ENCODE data around the gene GNG7.
"Not testable (repeated sequence)": the region's sequence is repeated elsewhere in the genome, so short reads cannot be mapped to it uniquely, and the experiment has no call there.

The GNG7 gene

DNA sequence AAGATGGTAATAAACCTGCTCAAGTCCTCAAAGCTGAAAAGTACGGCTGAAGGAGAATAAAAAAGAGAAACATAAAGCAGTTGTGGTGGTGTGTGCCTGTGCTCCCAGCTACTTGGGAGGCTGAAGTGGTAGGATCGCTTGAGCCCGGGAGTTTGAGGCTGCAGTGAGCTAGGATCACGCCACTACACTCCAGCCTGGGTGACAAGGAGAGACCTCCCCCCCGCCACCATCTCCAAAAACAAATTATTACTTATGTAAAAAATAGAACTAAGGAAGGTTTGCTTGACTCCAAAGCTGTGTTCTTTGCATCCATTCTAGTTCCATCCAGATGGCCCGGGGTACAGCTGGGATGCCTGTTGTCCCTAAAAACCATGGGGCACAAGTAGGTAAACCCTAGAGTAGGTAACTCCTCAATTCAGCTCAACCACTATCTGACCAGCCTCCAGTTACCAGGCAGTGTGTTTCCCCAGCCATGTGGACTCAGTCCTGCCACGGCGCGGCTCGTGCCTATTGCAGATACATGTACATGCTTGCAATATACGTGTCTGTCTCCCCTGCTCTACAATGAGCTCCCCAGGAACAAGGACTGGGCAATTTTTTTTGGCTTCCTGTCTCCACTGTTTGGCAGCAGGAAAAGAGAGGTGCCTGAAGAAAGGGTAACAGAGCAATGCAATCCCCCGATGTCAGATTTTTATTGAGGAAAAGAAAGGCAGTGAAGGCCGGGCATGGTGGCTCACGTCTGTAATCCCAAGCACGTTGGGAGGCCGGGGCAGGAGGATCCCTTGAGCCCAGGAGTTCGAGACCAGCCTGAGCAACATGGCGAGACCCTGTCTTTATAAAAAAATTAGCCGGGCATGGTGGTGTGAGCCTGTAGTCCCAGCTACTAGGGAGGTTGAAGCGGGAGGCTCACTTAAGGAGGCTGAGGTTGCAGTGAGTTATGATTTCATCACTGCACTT, 101.3 kb downstream of the GNG7 start:
- no peak for DNase-seq (ENCODE audit: low read depth)

DNA sequence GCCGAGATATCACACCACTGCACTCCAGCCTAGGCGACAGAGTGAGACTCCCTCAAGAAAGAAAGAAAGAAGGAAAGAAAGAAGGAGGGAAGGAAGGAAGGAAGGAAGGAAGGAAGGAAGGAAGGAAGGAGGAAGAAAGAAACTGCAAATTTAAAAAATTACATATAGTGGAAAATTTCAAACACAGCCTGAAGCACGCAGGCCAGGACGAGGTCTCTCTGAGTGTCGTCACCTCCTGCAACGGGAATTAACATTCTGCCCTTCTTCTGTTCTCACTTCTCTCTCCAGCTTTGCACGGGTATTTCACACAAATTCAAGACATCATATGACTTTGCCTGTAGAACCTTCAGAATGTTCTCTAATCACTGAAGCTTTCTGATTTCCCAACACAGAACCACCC, 108.2 kb downstream of the GNG7 start:
- DNase-seq (ENCODE audit: low read depth) = no peak

DNA sequence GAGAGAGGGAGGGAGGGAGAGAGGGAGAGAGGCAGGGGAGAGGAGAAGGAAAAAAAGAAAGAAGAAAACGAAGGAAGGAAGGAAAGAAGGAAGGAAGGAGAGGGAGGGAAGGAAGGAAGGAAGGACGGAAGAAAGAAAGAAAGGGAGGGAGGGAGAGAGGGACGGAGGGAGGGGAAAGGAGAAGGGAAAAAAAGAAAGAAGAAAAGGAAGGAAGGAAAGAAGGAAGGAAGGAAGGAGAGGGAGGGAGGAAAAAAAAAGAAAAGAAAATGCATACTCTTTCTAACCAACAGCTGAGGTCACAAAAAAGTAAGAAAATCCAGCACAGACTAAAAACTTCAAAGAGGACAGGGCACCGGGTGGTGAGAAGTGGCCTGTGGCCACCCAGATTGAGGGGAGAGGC, 109.7 kb downstream of the GNG7 start:
- no peak for DNase-seq (ENCODE audit: low read depth)

DNA sequence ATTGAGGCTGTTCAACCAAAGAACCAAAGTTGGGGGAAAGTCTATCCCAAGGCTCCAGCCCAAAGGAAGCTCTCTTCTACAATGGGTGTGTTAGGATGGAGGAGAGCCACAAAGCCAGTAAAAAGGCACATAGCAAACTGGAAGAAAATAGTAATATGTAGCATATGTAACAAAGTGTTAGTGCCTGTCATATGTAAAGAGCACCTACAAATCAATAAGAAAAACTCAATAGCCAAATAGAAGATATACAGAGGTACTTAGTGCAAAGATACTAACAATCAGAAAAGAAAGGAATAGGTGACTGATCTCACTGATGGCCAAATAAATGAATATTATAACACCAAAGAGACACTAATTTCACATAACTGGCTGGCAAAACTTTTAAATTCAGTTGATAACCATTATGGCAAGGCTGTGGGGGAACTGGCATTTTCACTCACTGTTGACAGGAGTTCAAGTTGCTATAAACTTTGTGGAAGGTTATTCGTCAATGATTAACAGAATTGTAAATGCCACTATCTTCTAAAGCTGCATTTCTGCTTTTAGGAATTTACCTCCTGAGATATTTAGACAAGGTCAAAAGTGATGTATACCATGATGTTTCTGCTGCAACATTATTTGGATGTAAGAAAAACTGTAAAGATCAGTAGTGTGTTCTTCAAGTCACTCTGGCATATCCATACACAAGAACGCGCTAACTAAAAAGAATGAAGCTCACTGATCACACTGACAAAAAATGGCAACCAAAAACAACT, 110.8 kb downstream of the GNG7 start:
- DNase-seq (ENCODE audit: low read depth) = no peak

DNA sequence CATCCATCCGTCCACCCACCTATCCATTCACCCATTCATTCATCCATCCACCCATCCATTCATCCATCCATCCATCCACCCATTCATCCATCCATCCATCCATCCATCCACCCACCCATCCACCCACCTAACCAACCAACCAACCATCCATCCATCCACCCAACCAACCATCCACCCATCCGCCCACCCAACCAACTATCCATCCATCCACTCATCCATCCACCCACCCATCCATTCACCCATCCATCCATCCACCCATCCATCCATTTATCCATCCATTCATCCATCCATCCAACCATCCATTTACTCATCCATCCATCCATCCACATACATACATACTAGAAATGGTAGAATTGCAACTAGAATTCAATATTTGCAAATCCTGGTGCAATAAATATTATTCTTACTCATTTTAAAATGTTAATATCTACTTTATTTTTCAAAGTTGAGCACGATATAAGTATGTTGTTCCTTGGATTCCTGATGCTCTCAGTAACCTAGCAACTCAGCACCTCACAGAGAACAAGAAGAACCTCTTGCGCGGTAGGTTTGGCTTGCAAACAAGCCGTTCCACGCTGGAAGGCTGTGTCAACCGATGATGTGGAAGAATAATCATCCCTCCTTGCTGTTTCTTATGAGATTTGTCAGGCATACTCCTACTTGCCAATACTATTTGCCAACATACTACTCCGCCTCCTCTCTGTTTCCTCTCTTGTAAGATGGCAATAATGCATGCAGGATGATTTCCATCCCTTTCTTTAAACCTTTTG, 111.7 kb downstream of the GNG7 start:
- no peak for DNase-seq (ENCODE audit: low read depth)

DNA sequence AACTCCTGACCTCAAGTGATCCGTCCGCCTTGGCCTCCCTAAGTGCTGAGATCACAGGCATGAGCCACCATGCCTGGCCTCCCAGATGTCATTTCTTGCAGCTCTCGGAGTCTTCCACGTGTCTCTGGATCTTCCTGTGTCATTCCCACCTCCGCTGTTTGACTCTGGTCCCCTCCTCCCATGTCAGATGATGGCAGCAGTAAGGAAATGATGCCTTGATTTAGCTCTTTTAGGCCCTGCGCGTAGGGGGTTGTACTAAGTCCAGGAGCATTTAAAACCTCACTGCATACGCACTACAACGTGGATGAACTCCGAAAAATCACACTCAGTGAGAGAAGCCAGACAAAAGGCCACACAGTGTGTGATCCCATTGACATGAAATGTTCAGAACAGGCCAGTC, 113.1 kb downstream of the GNG7 start:
- DNase-seq (ENCODE audit: low read depth) = no peak

DNA sequence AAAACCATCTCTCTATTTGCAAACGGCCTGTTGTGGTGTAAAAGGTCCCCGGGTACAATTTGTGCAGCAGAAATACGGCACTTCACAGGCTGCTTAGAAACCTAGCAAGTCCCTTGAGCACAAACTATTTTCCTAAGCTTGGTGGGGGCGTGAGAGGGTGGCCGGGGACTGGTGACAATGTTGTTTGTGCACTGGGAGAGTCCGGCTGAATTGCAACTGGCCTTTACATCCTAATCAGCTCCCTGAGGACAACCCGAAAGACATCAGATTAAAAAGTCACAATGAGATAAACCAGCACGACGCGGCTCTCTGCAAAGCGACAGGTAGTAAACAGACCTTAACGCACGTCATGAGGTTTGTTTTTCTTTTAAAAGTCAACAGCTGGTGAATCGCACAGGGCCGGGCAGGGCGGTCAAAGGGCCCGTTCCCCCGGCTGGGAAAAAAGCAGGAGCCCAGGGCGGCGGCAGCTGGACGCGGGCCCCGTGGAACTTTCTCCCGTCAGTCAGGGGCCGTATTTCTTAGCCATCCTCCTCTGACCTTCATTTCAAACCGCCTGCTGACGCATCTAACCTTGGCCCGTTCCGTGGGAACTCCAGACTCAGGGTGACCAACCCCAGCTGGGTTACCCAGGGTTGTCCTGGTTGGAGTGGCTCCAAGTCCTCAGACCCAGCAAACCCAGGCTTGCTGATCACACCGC, 114.3 kb downstream of the GNG7 start:
- no peak for DNase-seq (ENCODE audit: low read depth)

DNA sequence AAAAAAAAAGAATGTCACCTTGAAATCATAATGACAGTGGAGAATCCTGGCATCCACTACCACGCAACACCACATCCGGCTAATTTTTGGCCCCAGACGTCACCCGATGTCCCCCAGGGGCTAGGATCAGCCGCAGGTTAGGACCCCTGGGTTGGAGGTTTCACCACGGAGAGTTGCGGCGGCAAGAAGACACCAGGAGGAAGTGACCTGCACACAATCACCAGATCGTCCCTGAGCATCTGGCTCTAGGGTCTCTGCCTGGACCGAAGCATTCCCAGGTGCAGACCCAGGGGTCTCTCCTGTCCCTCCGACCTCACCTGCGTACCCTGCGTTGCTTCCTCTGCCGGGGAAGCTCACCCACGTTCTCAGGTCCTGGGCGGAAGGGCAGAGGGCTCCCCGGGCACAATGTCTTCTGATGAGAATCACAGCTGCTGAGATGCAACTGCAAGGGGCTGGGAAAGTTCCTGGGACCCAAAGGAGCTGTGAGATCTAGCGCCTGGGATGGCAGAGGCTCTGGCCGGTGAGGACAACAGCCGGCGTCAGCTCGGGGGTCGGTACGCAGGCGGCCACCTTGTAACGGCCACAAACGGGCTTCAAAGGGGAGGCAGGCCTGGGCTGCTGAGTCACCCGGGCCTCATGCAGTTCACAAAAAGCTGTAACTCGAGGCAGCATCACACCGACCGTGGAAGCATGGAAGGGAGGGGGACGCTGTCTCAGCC, 115.3 kb downstream of the GNG7 start:
- no peak for DNase-seq (ENCODE audit: low read depth)

DNA sequence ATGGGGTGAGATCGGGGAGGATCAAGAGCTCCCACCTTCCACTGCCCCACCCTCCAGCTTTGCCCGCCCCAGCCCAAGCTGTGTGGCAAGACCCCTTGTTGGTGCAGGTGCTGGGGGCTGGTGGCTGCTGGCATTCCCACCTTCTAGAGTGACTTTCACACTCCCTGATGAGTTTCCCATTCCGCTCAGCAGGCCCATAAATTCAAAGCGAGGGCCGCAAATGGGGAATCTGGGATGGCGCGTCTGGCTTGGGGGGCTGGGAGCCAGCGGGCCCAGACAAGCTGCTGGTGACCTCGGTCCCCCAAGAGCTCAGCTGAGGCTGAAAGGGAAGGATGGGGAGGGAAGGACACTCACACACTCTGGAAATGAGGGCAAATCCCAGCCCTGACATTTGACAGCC, 116.3 kb downstream of the GNG7 start:
- no peak for DNase-seq (ENCODE audit: low read depth)

DNA sequence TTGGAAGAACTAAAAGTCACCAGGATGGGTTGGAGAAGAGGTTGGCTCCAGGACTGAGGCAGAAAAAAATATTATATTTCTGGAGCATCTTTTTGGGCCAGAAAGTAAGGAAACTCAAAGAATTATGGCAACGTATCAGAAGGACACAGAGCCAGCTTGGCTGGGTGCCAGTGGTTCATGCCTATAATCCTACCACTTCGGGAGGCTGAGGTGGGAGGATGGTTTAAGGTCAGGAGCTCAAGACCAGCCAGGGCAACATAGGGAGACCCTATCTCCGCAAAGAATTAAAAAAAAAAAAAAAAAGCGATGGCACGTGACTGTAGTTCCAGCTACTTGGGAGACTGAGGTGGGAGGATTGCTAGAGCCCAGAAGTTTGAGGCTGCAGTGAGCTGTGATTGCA, 118.5 kb downstream of the GNG7 start:
- no peak for DNase-seq (ENCODE audit: low read depth)

DNA sequence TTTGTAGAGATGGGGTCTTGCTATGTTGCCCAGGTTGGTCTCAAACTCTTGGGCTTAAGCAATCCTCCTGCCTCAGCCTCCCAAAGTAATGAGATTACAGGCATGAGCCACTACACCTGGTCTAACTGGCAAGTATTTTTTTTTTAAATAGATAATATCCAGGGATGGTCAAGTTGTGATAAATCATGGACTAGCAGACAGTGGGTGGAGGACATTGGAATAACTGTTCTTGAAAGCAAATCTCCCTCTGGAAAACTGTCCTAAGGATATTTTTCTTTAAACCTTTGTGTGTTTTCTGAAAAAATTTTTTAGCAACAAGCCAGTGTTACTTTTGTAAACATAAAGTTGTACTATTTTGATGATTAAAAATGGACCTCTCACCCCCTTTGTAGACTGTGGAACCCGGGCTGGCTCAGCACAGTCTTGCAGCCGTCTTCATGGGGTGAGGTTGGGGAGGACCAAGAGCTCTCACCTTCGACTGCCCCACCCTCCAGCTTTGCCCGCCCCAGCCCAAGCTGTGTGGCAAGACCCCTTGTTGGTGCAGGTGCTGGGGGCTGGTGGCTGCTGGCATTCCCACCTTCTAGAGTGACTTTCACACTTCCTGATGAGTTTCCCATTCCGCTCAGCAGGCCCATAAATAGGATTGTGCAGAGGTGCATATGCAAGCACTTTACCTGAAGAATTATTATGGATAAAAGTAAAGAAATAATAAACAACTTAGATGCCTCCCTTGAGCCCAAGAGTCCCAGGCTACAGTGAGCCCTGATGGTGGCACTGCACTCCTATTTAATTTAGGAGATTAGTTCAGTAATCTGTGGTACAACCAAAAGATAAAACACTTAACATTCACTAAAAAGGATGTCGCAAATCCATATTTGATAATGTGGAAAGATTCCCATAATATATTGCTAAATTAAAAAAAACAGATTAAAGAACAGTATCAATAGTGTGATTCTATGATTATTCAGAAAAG, 119.2 kb downstream of the GNG7 start:
- DNase-seq (ENCODE audit: low read depth) = no peak

DNA sequence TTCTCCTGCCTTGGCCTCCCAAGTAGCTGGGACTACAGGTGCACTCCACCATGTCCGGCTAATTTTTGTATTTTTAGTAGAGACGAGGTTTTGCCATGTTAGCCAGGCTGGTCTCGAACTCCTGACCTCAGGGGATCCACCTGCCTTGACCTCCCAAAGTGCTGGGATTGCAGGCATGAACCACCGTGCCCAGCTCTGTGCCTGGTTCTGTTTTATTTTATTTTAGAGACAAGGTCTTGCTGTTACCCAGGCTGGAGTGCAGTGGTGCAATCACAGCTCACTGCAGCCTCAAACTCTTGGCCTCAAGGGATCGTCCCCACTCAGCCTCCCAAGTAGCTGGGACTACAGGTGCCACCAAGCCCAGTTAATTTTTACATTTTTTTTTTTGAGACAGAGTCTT, 122.1 kb downstream of the GNG7 start:
- DNase-seq (ENCODE audit: low read depth) = not testable (repeated sequence)

DNA sequence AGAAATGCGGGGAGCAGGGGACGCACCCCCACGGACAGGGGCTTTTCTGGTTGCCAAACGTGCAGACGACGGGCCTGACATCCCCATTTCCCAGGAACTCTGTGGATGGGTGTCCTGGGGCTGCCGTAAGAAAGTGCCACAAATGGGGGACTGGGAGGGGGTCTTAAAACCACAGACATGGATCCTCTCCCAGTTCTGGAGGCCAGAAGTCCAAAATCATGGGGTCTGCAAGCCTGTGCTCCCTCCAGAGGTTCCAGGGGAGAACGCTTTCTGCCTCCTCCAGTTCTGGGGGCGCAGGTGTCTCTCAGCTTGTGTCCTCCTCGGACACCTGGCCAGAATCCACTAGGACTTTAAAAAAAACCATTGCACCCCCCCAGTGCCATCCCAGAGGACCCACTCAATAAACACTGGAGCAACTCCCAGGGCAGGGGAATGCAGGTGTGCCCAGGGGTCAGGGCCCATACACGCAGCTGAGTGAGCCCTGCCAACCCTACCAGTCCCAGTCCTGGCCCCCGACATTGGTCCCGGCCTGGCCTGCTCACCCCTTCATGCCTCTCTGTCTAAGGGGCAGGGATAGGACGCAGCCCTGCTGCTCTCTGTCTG, 122.7 kb downstream of the GNG7 start:
- no peak for DNase-seq (ENCODE audit: low read depth)

DNA sequence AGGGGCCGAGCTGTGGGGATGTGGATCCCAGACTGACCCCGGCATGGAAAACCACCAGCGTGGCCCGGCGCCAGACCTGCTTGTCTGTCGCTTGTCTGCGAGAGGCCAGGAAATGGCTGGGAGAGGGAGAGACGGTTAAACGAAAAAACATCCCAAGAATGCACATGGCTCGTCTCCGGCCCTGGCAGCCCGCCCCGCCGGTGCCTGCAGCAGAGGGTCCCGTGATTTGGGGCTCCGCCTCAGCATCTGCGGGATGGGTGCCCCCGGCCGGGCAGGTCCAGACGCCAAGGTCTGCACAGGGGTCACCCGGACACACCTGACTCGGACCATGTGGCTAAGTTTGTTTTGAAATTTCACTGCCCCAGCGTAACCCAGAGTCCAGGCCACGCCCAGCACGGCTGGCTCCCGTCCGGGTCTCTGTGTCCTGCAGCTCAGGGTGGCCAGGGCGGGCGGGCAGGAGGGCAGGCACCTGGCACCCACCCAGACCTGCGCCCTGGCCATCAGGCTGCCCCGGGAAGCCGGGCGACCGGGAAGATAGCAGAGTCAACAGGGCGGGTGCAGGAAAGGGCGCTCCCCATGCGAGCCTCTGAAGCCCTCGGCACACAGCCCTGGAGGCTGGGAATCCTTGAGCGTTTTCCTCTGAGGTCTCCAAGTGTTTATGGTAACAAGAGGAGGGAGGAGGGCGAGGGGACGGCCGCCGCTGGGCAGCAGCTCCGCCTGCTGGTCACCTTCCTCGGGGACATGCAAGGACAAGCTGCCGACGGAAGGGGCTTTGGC, 123.4 kb downstream of the GNG7 start:
- DNase-seq (ENCODE audit: low read depth) = peak; percentile 52

DNA sequence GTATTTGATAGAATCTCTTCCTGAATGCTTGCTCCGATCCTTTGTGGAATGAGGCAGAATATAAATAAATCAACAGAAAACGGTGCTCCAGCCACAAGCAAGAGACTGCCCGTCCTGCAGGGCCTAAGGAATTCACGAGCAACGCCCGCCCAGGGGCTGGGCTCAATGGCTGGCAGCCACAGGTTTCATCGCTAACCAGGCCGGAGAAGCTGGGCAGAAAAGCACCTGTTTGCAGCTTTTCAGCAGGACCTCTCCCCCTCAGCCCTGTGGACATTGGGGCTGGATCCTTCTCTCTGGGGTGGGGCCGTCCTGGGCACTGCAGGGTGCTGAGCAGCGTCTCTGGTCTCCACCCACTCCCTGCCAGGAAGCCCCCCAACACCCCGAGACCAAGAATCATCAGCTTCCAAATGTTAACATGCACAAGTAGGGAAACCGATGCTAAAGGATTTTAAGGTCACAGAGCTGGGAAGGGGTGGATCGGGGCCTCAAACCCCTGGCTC, 124.1 kb downstream of the GNG7 start:
- no peak for DNase-seq (ENCODE audit: low read depth)

DNA sequence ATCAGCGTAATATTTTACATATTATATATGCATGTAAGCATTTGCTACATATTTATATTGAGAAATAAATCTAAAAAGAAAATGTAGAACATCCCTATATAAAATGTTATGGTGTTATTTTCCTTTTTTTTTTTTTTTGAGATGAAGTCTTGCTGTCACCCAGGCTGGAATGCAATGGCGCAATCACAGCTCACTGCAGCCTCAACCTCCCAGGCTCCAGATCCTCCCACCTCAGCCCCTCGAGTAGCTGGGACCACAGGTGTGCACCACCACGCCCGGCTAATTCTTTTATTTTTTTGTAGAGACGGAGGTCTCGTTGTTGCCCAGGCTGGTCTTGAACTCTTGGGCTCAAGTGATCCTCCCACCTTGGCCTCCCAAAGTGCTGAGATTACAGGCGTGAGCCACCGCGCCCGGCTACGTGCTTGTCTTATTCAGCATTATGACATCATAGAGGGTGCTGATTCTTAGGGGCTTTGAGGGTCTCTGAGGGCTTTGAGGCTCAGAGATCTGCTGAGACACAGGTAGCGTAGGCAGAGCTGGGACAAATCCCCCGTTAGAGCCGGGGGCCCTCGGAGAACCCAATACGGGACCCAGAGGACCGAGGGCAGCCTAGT, 124.7 kb downstream of the GNG7 start:
- no peak for DNase-seq (ENCODE audit: low read depth)

DNA sequence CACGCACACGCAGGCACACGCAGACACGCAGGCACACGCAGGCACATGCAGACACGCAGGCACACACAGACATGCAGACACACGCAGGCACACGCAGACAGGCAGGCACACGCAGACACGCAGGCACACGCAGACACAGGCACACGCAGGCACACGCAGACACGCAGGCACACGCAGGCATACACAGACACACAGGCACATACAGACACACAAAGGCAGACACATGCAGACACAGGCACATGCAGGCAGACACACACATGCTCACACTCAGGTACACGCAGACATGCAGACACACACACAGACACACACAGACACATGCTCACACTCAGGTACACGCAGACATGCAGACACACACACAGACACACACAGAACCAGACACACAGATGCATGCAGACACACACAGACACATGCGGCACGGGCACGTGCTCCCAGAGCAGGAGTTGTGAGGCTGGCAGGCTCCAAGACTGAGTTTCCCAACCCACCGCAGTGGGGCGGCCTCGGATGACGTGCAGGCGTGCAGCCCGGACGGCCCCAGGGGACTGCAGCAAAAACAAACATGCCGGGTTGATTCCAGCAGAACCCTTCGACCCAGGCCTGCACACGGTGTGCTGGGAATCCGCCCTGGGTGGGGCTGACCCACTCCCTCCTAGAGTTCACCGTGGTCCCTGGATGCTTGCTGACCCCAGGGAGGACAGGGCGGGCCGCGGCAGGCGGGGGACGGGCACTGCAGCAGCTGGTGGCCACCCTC, 126.6 kb downstream of the GNG7 start:
- no peak for DNase-seq (ENCODE audit: low read depth)
